ENCODE data around the gene DYNLT1. TPM values are rescaled to one million over a fixed set of nuclear protein-coding genes. Genes with fewer than 3 reads are reported as not detected.

Gene DYNLT1
- total and polyA plus RNA-seq, 2 of the 13 experiments (the other 11 are each of a cell fraction or from before 2014, with no cell fraction given) = 108 to 171 TPM

GRCh38 chr6:158645064-158646022, 800 bp upstream of the DYNLT1 start (continued):
- TF ChIP-seq ELK4 (CRISPR knock-in tag; IDR thresholded peaks at IDR 0.05; ENCODE audit: borderline replicate concordance) = no peak
- TF ChIP-seq ARID2 (CRISPR knock-in tag; IDR thresholded peaks at IDR 0.05; ENCODE audit: borderline replicate concordance) = 0 out of 2 replicates have a peak, but pooled peaks have one; percentile 64
- 0 out of 2 replicates have a peak, but pooled peaks have one; percentile 5 for TF ChIP-seq CERS6 (CRISPR knock-in tag; IDR thresholded peaks at IDR 0.05)
- no peak for TF ChIP-seq FOSL2 (CRISPR knock-in tag; IDR thresholded peaks at IDR 0.05)
- TF ChIP-seq SNAPC2 (CRISPR knock-in tag; IDR thresholded peaks at IDR 0.05) = 0 out of 2 replicates have a peak, but pooled peaks have one; percentile 13
- no peak for TF ChIP-seq ZNF235 (CRISPR knock-in tag; IDR thresholded peaks at IDR 0.05; ENCODE audit: borderline replicate concordance)
- TF ChIP-seq ZFP1 (CRISPR knock-in tag; IDR thresholded peaks at IDR 0.05) = no peak
- TF ChIP-seq RBAK (CRISPR knock-in tag; IDR thresholded peaks at IDR 0.05) = no peak
- TF ChIP-seq ATAD3A (CRISPR knock-in tag; IDR thresholded peaks at IDR 0.05) = no peak
- TF ChIP-seq TRAFD1 (CRISPR knock-in tag; IDR thresholded peaks at IDR 0.05; ENCODE audit: borderline replicate concordance) = 0 out of 2 replicates have a peak, but pooled peaks have one; percentile 51
- no peak for TF ChIP-seq ELF3 (CRISPR knock-in tag; IDR thresholded peaks at IDR 0.05)
- TF ChIP-seq ZNF44 (CRISPR knock-in tag; IDR thresholded peaks at IDR 0.05) = 0 out of 2 replicates have a peak, but pooled peaks have one; percentile 35
- TF ChIP-seq ZNF501 (CRISPR knock-in tag; IDR thresholded peaks at IDR 0.05) = 0 out of 2 replicates have a peak, but pooled peaks have one; percentile 82
- no peak for TF ChIP-seq ZNF460 (CRISPR knock-in tag; IDR thresholded peaks at IDR 0.05; ENCODE audit: borderline replicate concordance)
- no peak for TF ChIP-seq MNT (IDR thresholded peaks at IDR 0.05)
- no peak for TF ChIP-seq DR1 (CRISPR knock-in tag; IDR thresholded peaks at IDR 0.05)
- no peak for TF ChIP-seq ZNF562 (CRISPR knock-in tag; IDR thresholded peaks at IDR 0.05; ENCODE audit: borderline replicate concordance)
- TF ChIP-seq TCF7 (IDR thresholded peaks at IDR 0.05; ENCODE audit: low read depth) = no peak
- TF ChIP-seq SMAD1 (CRISPR knock-in tag; IDR thresholded peaks at IDR 0.05; ENCODE audit: borderline replicate concordance, low read depth) = no peak
- TF ChIP-seq ZFP82 (CRISPR knock-in tag; IDR thresholded peaks at IDR 0.05; ENCODE audit: borderline replicate concordance) = no peak
- no peak for TF ChIP-seq ZNF674 (CRISPR knock-in tag; IDR thresholded peaks at IDR 0.05; ENCODE audit: low read depth)
- no peak for TF ChIP-seq ATF5 (CRISPR knock-in tag; IDR thresholded peaks at IDR 0.05; ENCODE audit: low read depth)
